SIG-M5 treated with dmso at 0.1 percent for 504 hours (cell line): ENCODE data around the gene SETD3.

Source experiments
- DNase-seq: peaks from one replicate; lab custom pipeline; 2025; ENCODE audit not compliant: unreplicated experiment; lab: John Stamatoyannopoulos, UW

Gene SETD3

DNA sequence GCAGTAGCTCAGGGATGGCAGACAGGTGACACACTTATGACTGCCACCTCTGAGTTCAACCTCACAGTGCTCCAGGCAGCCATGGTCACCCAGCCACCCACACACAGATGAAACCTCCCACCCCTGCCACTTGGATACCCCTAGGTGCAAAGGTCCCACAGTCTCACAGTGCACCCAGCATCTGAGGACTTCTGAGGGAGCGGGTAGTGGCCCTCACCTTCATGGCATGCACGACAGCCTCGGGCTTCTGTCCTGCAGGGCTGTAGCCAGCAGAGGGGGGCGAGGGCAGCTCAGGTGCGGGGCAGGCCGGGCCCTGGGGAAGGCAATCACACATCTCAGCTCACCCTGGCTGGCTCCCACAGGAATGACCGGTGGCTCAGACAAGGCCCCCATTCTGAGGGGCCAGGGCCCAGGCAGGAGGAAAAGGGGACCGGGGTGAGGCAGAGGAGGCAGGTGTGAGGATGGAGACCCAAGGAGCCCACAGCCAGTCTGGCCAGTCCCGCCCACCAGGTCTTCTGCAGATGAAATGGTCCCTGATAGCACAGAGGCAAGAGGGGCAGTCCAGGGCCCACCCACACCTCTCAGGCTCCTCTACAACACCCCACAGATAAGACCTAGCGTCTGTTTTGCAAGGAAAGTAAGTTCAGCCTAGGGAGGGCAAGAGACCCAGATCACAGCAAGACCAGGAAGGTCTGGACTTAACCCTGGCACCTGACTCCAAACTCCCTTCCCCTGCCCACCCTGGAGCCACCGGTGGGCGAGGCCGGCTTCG is 36.4 kb upstream of the SETD3 start:
- no peak for DNase-seq

DNA sequence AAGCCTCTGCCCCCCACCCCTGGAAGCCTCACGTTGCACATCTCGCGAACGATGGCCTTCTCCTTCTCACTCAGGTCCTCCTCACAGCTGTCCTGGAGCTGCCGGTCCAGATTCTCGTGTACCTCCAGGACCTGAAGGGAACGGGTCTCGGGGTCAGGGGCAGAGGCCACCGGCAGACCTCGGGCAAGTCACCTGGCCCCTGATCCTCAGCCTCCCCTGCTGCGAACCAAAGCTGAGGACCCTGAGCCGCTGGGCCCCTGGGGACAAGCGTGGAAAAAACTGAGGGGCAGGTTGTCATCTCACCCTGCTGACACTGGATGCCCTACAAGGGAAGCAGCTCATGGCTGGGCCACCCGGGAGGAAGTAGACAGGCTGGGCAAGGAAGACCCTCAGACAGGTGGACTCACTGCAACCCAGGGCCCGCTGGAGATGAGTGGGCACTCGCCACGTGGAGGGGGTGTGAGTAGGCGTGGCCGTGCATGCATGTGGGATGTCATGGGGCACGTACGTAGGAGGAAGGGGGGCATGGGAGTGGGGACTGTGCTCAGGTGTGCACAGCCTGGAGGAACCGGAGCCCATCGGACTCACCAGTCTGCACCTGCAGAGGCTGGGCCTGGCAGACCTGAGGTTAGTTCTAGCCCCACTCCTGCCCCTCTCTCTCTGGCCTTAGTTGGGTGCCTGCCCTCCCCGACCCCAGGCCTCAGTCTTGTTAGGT is 35.7 kb upstream of the SETD3 start:
- DNase-seq, result no peak

DNA sequence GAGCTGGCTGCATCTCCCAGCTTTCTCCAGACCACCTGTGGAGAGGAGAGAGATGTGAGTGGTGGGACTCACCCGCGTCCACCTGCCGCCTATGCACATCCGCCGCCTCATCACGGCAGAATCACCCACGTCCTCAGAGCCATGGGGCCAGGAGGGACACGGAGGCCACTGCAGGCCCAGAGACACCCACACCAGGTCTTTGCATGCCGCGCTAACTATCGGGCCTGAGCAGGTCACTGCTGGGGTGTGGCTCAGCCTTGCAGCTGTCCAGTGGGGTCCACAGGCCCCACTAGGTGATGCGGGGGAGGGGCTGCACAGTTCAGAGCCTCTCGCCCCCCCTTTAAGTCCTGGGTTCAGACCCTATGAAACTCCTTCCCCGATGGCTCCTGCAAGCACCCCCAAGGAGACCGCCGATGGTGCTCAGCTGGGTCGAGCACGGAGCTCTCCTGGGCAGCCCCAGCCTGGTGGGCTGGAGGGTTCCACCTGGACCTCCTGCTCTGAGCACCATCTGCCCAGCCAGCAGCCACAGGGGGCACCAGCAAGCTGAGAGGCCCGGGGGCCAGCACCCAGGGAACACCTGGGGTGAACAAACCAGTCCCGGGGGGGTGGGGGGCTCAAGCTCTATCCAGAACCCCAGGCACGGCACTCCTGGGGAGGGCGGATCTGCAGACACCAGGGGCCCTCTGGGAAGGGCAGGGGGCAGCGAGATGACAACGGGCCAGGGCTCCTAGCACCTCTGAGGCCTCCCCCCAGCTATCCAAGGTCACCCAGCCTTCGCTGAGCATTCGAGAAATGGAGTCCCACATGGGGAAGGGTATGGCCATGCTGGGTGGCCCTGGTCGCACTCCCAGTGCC is 34.9 kb upstream of the SETD3 start:
- no peak for DNase-seq

DNA sequence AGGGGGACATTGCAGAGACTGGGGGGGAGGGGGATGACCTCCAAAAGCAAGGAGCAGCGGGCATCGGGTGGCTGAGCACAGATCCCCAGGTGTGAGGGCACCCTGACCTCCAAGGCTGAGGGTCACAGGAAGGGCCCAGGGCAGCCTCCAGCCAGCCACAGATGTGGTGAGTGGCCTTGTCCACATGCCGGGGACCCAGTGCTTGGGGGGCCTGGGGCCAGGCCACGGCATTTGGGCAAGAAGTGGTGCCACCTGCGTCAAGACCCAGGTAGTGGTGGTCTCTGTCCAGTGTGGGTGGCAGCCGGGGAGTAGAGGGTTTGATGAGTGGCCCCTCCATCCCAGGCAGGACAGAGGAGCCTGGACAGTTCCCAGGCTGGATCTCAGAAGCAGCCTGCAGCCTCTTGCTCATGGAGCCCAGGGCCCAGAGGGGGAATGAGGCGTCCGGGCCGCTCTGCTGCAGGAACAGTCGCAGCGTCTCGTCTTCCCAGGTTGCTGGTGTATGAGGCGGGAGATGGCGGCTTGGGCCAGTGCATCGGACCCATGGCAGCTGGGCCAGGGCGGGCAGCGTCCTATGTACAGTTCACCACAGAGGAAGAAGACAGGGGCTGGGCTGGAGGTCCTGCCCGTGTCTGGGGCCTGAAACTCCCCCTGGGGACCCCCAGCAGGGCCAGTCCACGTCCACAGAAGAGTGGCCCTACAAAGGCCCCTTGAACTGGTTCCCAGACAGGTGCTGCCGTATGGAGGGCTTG is 34.1 kb upstream of the SETD3 start:
- no peak for DNase-seq

DNA sequence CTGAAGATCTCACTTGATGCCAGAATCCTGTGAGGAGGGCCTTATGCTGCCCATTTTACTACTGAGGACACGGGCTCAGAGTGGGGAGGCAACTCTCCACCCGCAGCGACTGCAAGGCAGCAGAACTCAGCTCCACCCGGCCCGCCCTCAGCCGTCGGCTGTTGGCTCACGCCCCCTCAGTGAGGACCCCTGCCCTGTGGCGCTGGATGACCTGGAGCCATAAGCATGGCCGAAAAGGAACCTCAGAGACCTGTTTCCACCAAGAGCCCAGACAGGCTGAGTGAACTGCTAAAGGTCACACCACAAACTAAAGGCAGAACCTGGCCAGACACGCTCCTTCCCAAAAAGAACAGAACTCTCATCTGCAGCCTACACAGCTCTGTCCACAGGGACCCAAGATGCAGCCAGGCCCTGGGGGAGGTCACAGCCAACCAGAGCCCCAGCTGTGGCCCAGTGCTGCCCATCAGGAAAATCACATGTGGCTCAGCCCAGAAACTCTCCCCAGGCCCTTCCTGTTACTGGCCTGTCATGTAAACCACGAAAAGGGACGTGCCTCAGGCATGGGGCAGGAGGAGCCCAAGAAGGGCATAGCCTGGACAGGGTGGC is 33.4 kb upstream of the SETD3 start:
- no peak for DNase-seq

DNA sequence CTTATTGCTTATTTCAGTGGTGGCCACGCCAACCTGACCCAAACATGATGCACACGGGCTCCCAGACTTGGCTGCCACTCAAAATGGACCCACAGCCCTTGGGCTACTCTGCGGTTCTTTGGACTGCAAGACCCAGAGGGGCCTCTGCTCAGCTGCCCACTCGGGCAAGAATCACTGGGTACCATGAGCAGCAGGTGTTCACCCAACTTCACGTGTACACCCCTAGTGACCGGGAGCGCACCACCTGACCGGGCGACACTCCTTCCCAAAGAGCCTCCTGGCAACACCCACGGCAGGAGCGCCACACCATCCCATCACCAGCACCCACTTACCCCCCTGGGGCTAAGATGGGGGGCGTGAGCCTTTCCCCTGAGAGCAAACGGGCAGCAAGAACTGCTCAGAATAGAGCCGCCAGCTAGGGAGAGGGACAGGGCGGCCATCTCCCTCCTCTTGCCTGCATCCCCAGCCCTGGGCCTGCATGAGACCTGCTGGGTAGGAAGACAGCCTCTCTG is 32.6 kb upstream of the SETD3 start:
- DNase-seq, result no peak

DNA sequence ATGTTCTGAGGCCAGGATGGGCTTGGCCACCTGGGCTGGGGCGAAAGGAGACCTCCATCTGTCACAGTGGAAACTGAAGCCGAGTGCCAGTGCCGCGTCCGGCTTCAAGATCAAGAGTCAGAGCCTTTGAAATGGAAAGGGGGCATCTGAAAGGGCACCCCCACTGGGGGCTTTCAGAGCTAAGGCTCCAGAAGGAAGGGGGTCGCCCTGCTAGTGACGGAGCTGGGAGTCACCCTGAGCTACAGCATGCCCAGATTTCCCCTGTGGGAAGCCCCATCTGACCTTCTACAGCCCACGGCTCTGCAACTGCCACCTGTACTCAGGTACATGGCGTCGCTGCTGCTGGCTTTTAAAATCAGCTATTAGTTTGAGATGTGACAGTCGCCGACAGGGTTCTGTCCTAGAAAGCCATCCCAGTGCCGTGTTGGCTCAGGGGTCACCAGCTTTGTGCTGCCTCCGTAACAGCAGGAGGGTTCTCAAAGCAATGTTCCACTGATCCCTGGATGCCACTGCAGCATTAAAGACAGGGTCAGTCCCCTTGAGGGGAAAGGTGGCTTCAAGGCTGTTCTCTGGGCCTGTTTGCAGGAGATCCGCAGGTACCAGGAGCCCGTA is 32.0 kb upstream of the SETD3 start:
- DNase-seq, result no peak

DNA sequence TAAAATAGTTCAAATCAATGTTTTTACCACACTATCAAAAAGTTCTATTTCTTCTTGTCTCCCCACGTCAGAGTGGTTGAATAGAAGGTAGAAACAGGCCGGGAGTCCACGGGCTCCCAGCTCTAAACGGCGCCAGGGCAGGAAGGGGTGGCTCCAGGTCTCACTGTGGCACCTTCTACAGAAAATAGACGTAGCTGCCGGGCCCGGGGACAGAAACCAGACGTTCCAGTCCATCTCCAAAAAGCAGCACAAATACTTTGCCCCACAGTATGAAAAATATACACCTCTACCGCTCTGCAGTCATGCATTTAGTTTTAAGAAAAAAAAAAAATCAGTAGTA is 31.4 kb upstream of the SETD3 start:
- DNase-seq, result no peak

DNA sequence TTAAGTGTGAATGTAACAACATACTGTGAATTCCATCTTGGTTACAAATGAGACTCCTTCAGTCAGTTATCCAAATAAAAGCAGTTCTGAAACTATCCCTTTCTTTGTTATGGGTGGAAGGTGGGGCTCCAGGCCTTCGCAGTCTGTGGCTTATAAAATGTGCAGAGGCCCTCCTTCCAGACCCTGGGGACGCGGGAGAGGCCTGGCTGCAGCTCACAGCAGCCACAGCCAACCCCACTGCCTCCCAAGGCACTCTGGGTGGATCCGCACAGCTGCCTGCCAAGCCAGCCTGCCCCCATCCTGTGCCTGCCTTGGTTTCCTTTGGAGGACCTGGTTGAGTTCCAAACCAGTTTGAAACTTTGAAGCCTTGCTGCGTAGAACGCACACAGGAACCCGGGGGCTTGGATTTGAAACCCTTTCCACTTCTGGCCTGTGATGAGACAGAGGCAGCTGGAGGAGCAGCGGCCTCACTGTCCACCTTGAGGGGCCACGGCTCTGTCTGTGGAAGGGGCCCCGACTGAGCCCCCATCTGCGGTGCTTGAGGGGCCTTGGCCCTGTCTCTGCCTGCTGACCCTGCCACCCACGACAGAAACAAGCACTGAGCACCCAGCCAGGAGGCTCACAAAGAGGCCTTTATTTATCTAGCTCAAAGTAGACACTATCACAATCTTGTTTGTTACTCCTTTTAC is 30.9 kb upstream of the SETD3 start:
- no peak for DNase-seq

DNA sequence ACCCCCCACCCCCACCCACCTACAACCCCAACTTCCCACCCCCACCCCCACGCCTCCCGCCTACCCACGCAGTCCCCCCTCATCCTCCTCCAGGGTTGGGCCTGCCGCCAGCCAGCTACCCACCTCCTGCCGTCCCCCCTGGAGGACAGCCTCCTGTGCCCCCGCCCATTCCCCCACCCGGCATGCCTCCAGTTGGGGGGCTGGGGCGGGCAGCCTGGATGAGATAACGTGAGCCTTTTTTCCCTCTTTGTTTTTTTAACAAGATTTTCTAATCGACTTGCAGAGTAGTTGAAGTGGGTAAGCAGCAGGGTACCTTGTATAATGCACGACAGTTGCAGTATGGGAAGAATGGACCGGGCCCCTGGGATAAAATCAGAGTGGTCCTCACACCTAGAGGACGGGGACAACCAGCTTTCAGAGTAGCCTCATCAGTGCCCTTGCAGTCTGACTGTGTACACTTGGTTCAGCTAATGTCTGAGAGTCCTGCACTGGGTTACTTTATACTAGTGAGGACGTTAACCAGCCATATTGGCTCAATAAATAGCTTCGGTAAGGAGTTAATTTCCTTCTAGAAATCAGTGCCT is 30.0 kb upstream of the SETD3 start:
- DNase-seq, result no peak

DNA sequence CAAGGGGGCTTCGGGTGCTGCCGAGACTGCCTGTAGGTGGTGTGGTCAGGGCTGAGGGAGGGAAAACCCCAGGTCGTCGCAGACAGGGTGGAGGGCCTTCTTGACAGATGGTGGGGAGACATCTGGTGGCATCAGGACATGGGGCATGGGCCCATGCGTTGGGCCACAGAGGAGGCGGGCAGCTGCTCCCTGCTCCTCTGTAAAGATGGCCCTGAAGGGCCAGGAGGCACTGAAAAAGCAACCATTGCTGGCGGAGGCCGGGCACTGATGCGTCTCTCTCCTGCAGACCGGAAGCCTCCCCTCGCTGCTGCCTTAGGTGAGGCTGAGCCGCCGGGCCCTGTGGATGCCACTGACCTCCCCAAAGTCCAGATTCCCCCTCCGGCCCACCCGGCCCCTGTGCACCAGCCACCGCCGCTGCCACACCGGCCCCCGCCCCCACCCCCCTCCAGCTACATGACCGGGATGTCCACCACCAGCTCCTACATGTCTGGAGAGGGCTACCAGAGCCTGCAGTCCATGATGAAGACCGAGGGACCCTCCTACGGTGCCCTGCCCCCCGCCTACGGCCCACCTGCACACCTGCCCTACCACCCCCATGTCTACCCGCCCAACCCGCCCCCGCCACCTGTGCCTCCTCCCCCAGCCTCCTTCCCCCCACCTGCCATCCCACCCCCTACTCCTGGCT is 29.4 kb upstream of the SETD3 start:
- DNase-seq, result no peak

DNA sequence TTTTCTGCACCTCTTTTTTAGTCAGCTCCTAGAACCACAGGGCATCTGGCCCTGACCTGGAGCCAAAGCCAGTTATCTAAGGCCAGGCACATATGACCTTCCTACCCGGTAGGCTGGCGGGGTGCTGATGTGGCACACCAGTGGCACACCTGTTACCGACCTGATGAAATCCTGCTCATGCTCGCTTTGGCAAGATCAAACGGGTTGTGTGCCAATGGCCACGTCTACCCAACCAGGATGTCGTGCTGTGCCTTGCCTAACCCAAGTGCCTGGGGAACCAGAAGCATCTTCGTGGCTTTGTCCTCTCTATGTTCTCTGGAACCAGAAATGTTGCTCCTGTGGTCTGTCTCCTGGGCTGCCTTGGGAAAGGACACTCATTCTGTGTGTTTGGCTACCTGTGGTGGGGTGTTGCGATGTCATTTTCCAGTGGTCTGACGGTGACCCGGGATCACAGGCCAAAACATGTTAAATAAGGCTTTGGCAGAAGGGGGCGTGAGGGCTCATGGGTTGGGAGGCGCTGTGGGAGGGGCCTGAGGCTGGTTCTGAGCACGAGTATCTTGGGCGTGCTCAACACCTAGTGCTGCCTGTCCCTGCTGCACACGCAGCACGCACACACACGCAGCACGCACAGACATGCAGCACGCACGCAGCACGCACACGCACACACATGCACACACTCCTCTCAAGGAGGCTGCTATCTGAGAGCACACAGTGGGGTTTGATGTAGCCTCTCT is 28.4 kb upstream of the SETD3 start:
- DNase-seq, result no peak

DNA sequence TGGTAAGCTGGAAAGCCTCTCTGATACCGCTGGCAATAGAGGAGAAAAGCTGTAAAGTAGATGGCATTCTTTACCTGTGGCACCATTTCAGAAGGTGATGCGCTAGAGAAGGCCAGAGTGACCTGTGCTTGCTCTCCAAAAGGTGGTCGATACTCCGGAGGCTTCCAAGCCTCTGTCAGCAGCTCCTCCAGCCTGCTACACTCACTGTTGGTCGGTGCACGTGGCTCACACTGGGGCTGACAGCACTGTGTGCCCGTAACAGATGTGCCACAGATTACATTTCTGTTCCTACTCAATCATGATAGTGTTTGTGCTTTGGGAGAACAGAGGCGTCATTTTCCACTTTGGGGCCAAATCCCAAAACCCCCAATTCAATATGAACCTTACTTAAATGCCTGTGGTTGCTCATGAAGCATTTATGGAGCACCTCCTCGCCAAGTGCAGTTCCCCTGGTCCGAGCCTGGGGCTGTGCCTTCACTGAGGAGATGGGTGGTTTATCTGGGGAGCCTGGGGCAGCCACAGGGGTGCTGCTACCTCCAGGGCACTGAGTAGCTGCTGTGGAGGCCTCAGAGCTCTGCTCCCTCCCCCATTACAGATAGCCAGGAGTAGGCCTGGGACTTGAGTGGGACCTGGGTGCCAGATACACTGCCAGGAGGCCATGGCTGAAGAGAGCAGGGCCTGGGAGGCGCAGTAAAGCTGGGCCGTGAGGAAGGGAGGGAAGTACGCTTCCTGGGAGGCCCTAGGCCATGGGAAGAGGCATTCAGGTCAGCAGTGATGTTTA is 27.4 kb upstream of the SETD3 start:
- DNase-seq, result no peak

DNA sequence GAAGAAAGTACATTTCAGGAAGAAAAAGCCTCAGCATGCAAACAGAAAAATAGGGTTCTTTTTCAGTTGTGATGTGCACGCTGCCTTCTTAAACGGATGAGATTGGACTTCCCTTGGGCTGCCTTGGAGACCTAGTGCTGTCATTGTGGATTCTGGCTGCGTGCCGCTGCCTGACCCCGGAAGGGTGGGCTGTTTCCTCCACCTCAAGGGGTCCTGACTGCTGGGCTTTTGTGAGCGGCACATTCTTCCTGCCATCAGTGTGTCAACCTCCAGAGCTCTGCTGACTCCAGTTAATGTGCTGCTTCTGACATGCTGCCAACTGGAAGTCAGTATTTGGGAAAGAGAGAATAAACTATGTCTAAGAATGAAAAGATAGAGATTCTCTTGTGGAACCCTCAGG is 25.6 kb upstream of the SETD3 start:
- no peak for DNase-seq

DNA sequence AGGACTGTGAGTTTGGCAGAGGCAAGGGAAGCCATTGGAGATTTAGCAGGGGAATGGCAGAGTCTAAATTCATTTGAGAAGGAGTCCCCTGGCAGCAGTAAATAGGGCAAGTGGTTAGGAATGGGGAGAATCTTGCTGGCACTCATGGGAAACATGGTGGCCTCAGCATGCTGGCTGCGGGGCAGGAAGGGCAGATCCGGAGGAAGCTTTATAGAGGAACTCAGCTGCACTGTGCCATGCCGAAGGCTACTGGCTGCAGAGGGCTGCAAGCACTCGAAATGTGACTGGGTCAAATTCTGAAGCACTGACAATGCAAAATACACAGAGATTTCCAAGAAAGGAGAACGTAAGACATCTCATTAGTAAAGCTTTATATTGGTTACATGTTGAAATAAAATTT is 24.4 kb upstream of the SETD3 start:
- DNase-seq, result no peak

DNA sequence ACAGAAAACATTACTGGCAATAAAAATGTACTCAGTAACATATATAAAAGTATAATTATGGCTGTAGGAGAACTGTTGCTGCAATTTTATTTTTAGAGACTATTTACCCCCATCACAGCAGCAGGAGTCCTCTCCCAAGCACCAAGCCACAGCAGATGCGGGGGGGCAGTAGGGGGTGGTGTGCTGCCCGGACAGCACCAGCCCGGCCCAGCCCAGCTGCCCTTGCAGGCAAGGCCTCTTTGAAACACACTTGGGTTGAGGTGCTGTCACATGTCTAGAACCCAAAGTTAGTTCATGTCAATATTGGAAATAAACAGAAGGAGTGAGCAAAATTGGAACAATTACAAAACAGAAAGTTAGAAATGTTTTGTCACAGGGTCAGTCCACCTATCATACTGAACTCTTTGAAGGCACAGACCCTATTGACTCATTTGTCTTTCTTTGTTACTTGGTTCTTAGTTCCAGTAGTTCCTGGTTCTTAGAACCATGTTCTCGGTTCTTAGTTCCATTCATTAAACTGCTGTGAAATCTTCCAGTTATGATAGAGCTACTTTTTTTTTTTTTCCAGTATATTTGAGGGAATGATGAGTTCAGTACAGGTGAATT is 23.3 kb upstream of the SETD3 start:
- no peak for DNase-seq

DNA sequence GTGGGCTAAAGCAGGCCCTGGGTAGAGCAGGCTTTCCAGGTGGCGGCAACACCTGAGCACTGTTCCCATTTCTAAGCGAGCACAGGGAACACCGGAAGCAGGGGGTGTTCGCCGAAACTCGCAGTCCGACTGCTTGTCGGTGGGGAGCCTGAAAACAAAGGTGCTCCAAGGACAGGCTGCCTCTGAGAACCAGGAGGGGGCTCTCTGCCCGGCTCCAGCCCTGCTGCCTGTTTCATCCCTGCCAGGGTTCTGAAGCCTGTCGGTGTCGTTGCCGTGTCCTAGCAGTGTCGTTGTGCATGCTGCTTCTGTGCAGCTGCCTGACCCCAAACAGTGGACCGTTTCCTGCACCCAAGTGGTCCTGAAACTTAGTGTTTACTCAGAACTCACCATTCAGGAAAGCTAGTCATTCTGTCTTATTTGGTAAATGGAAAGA is 22.3 kb upstream of the SETD3 start:
- DNase-seq, result no peak
